HS-27A (cell line): Measurements from ENCODE around the gene ERLEC1.
"Not testable (repeated sequence)": the region's sequence is repeated elsewhere in the genome, so short reads cannot be mapped to it uniquely, and the experiment has no call there.

Source experiments
- DNase-seq: peaks from one replicate; pipeline ENCODE4 v3.0.0-alpha.2; 2012; ENCODE audit warnings: low read depth, missing footprints

ERLEC1 gene

GRCh38 chr2:53829980-53830290, 43.1 kb downstream of the ERLEC1 start:
- not testable (repeated sequence) for DNase-seq

DNA sequence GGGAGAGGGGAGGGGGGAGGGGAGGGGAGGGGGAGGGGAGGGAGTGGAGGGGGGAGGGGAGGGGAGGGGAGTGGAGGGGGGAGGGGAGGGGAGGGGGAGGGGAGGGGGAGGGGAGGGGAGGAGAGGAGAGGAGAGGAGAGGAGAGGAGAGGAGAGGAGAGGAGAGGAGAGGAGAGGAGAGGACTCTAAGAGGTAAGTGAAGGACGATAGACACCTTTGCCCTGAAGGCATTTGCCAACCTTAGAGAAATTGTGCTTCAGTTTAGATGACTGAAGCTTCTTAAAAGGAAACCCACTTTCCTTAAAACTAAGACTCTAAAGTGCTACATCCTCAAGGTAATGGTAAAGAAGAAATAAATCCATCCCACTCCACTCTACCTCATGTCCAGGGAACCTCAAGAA, 53.7 kb downstream of the ERLEC1 start:
- DNase-seq, result no peak

GRCh38 chr2:53841651-53842050, 54.8 kb downstream of the ERLEC1 start:
- DNase-seq, result not testable (repeated sequence)

- no peak for DNase-seq
These were observed 56.0 kb downstream of the ERLEC1 start for GRCh38 chr2:53842891-53843290.

- no peak for DNase-seq
These were observed 56.8 kb downstream of the ERLEC1 start for GRCh38 chr2:53843595-53843994.

GRCh38 chr2:53848062-53848461, 61.2 kb downstream of the ERLEC1 start:
- no peak for DNase-seq

GRCh38 chr2:53851052-53851757, 64.4 kb downstream of the ERLEC1 start:
- DNase-seq, result not testable (repeated sequence)

DNA sequence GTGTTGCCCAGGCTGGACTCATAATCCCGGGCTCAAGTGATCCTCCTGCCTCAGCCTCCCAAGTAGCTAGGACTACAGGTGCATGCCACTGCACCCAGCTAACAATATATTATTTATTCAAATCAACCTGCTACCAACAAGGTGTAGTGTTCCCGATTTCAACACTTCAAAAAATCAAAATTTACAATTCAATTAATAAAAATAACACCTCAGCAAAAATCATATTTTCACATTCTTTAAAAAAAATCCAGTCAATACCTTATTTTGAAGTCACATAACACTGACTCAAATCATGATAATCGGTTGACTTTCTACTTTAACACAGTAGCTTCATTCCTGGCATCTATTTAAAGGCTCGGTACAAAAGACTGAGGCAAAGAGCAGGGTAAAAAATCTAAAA, 65.7 kb downstream of the ERLEC1 start:
- DNase-seq, result no peak

DNA sequence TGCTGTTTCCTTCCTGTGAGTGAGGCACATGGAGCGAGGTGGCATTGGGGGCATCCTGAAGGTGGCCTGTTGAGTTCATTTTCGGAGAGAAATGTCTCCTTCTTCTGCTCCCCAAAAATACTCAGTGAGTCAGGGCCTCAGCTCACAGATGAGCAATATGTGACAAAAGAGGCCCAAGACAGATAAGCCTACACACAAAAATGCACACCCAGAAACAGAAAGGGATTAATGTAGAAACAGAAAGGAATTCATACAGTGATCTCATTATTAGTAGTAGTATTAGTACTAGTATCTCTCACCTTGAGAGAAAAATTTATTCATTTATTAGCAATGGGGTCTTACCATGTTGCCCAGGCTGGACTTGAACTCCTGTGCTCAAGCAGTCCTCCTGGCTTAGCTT, 67.8 kb downstream of the ERLEC1 start:
- no peak for DNase-seq

DNA sequence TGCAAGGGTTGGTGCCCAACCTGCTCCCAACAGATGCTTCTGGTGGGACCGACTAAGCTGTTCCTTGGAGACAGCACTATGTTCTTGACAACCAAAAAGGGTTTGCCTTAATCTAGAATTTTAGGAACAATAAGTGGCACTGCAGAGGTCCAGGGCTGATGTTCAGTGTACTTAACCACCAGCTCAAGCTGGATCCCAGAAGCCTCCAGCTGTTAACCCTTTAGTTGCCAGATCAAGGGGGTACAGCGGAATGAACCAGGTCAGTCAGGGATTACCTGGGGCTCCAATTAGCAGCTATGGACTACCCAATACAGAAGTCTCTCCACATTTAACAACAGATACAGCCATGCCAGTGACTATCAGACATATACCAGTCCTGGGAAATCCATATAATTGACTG, 69.4 kb downstream of the ERLEC1 start:
- DNase-seq, result no peak

- DNase-seq, result no peak
These were observed 72.7 kb downstream of the ERLEC1 start, which contains the start of gene GPR75 for GRCh38 chr2:53859206-53860181. Gene GPR75 (minus strand): TSS chr2:53859967. CDS start chr2:53854756, 5,211 bp downstream.

DNA sequence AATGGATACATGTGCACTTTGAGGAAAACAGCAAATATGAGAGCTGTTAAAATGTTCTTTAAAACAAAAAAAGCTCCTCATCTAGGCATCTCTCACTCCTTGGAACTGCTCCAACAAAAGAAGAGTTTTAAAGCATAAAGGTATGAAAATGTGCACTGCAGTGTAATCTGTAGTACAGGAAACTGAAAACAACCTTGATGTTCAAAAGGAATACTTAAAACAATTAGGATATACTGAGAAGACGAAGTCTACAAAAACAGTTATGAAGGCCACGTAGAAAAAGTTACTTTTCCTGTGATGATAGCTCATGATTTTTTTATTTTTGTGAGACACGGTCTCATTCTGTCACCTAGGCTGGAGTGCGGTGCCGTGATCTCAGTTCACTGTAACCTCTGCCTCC, 75.0 kb downstream of the ERLEC1 start:
- DNase-seq, result no peak

- DNase-seq, result no peak
These were observed 76.8 kb downstream of the ERLEC1 start for GRCh38 chr2:53863538-53864227.

DNA sequence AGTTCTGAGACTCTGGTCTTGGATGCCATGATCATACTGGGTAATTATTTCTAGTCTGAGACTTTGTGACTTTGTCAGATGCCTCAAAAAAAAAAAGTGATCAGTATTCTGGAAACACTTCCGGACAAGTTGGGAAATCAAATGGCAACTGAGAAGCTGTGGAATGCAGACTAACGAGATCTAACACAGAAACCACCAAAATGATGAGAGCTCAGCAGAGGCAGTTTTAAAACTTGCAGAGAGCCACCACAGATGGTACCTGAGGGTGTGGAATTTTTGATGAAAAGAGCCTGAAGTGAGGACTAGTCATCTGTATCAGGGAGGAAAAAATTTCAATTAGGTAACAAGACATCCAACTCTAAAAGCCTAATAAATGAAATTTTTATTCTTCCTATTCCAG, 78.4 kb downstream of the ERLEC1 start:
- no peak for DNase-seq

DNA sequence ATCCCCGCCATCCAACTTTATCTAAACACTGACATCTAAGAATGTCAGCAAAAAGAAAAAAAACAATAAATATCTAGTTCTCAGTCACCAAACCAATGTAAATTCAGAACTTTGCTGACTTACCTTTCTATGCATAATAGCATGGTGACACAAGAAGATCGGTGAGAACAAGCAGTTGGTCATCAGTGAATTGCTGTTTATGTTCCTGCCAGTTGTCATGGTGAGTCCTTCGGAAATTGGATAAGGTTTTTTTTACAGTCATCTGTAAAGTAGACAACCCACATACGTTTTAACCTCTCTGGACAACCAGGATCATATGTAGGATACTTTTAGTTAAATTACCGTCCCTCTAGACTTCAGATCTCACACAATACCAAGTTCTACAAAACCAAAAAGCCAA, 79.1 kb downstream of the ERLEC1 start:
- DNase-seq, result no peak

GRCh38 chr2:53867169-53867568, 80.3 kb downstream of the ERLEC1 start:
- no peak for DNase-seq

DNA sequence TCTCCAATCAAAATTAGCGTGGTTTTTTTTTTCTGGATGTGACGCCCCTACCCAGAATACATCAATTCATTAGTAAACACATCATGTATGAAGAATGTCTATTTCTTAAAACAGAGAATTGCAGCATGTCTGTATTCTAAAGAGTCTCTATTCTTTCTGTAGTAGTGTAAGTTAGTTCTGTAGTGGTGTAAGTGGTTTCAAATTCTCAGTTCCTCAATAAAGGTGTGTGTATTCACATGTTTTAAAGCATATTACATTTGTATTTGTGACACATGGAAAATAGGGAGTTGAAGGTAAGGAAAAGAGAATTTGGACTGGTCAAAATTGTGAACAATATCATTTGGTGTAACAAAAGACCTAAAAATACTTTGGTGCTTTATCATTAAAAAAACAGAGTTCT, 80.9 kb downstream of the ERLEC1 start:
- no peak for DNase-seq
